Lung (tissue), 12 donors: Measurements from ENCODE around the gene MRGPRF. TPM values are rescaled to one million over a fixed set of nuclear protein-coding genes. Genes with fewer than 3 reads are reported as not detected.

Experiments used
- ATAC-seq: fragments of 200-7000 bp; cut with Tn5 transposase; one replicate; pipeline ENCODE4 v1.9.1; 2020; ENCODE audit warnings: moderate number of reproducible peaks; ENCODE audit not compliant: insufficient read depth, low FRiP score
- DNase-seq, 3 donors: peaks; one replicate each; pipeline ENCODE4 v3.0.0-alpha.2; 2013 to 2017
- H3K27ac ChIP-seq, 2 donors: one replicate each; pipeline ENCODE4 v1.5.1; 2013; ENCODE audit warnings: mild to moderate bottlenecking in 2 of 2, moderate library complexity in 2 of 2, control low read depth in 1 of 2, inconsistent platforms in 1 of 2, low read depth in 1 of 2, low read length in 1 of 2
- H3K27me3 ChIP-seq, 3 donors: one replicate each; pipeline ENCODE4 v1.5.1; 2013; ENCODE audit warnings: low read length in 2 of 3; ENCODE audit not compliant: control insufficient read depth in 3 of 3, insufficient read depth in 3 of 3
- H3K36me3 ChIP-seq, 4 donors: one replicate each; pipeline ENCODE4 v1.5.1; 2013; ENCODE audit warnings: low read length in 4 of 4, mild to moderate bottlenecking in 1 of 4, moderate library complexity in 1 of 4; ENCODE audit not compliant: control insufficient read depth in 4 of 4, insufficient read depth in 4 of 4
- H3K4me1 ChIP-seq, 5 donors: one replicate each; pipeline ENCODE4 v1.5.1; 2013; ENCODE audit warnings: low read length in 5 of 5, mild to moderate bottlenecking in 2 of 5, moderate library complexity in 1 of 5; ENCODE audit not compliant: control insufficient read depth in 5 of 5, insufficient read depth in 5 of 5
- H3K4me3 ChIP-seq: one replicate; pipeline ENCODE4 v1.5.1; 2013; ENCODE audit warnings: mild to moderate bottlenecking, control low read depth, moderate library complexity
- H3K9ac ChIP-seq, 2 donors: one replicate each; pipeline ENCODE4 v1.5.1; 2013; ENCODE audit warnings: low read length in 2 of 2, control low read depth in 1 of 2; ENCODE audit not compliant: insufficient read depth in 1 of 2
- H3K9me3 ChIP-seq, 4 donors: one replicate each; pipeline ENCODE4 v1.5.1; 2013; ENCODE audit warnings: low read length in 3 of 4, mild to moderate bottlenecking in 1 of 4, moderate library complexity in 1 of 4; ENCODE audit not compliant: control insufficient read depth in 4 of 4, insufficient read depth in 3 of 4
- WGBS, 2 donors: extraction: QIAGEN DNeasy Blood & Tissue Kit; methylation state at CpG; one replicate each; pipeline ENCODE4 v1.1.7; 2013; 5-methylcytosine and 5-hydroxymethylcytosine counted together
- polyA plus RNA-seq, 2 donors: library from polyadenylated mRNA; stranded (reverse); fragments of 200-250 nt; gene quantifications; one replicate each; pipeline ENCODE4 v1.2.1, GENCODE V29; 2013
- total RNA-seq, 2 donors: library from RNA; depleted of rRNA in 1 of 2; stranded (reverse); fragments of >200 nt in 1 of 2; gene quantifications; one replicate each; pipeline ENCODE4 v1.2.1, GENCODE V29; 2014 to 2021
- TF ChIP-seq, protein P1 (sequence below): IDR thresholded peaks from 2 replicates; pipeline ENCODE4 v1.5.1; 2012; ENCODE audit warnings: mild to moderate bottlenecking; ENCODE audit errors: control extremely low read depth, extremely low read depth
- donor health status: control.
- donor health status: control.
- donor health status: Bipolar disorder and iron deficiency.
- donor health status: healthy.
- donor health status: DM: yes; HTN: yes; CAD: no.

MRGPRF gene
- total and polyA plus RNA-seq, 4 donors, result 9.2 to 16.8 (median 12.2) TPM

GRCh38 chr11:69014084-69014851 is 1.2 kb upstream of the MRGPRF start:
- TF ChIP-seq, protein P1, sequence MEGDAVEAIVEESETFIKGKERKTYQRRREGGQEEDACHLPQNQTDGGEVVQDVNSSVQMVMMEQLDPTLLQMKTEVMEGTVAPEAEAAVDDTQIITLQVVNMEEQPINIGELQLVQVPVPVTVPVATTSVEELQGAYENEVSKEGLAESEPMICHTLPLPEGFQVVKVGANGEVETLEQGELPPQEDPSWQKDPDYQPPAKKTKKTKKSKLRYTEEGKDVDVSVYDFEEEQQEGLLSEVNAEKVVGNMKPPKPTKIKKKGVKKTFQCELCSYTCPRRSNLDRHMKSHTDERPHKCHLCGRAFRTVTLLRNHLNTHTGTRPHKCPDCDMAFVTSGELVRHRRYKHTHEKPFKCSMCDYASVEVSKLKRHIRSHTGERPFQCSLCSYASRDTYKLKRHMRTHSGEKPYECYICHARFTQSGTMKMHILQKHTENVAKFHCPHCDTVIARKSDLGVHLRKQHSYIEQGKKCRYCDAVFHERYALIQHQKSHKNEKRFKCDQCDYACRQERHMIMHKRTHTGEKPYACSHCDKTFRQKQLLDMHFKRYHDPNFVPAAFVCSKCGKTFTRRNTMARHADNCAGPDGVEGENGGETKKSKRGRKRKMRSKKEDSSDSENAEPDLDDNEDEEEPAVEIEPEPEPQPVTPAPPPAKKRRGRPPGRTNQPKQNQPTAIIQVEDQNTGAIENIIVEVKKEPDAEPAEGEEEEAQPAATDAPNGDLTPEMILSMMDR, result no peak
- no peaks in the 10 kb centered on the region for H3K27me3 ChIP-seq
- WGBS, 2 donors, result 35 to 40% methylated on average over 28 of the region's 28 CpGs
- H3K36me3 ChIP-seq, result no peaks in the 10 kb centered on the region
- peaks cover 0 to 57% (median 18%) of the 10 kb centered on the region in 5 donors for H3K4me1 ChIP-seq
- H3K27ac ChIP-seq, result peak overlapping the region in 1 of 2 donors; percentile 13
- peaks cover 0 to 4% (median 0%) of the 10 kb centered on the region in 4 donors for H3K9me3 ChIP-seq
- H3K9ac ChIP-seq, result peak overlapping the region in 1 of 2 donors; percentile 56
- no peak overlapping the region for H3K4me3 ChIP-seq
- ATAC-seq (no peak), DNase-seq (peak; percentile 92 to 95 (median 94))

GRCh38 chr11:69012092-69013008 is 696 bp downstream of the MRGPRF start:
- ATAC-seq (no peak), DNase-seq (peak in 2 of 3 donors; percentile 23 to 27)
- Histone ChIP-seq H3K27ac (peak overlapping the region in 1 of 2 donors; percentile 62), H3K4me1 (peaks cover 0 to 71% (median 18%) of the 10 kb centered on the region in 5 donors), H3K4me3 (peak overlapping the region; percentile 25), H3K36me3 (no peaks in the 10 kb centered on the region), H3K9ac (no peak overlapping the region), H3K27me3 (no peaks in the 10 kb centered on the region), H3K9me3 (peaks cover 0 to 4% (median 0%) of the 10 kb centered on the region in 4 donors)
- TF ChIP-seq, protein P1, result no peak
- 35 to 44% methylated on average over 21 of the region's 21 CpGs for WGBS, 2 donors

DNA sequence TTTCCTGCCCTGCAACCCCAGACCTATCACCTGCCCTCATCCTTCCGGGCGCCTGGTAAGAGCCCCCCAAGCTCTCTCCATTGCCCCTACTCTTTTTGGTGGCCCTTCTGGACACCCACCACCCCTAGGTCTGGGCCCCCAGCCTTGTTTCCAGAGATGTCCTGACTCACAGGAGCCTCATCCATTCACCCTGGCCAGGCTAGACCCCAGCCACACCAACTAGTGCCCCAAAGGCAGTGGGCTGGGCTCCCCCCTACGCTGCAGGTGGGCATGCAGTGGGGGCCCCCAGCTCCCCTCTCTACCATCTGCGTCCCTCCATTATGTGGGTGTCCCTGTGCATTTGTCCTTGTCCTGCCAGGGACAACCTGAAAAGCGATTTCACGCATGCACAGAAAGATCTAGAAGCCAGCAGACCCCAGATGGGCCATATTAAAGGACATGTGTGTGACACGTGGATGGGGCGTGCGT is 1.4 kb downstream of the MRGPRF start:
- peak overlapping the region in 1 of 2 donors; percentile 61 for H3K27ac ChIP-seq
- TF ChIP-seq, protein P1, result no peak
- 71 to 76% methylated on average over 9 of the region's 9 CpGs for WGBS, 2 donors
- DNase-seq (no peak), ATAC-seq (no peak)
- H3K9me3 ChIP-seq, result peaks cover 0 to 4% (median 0%) of the 10 kb centered on the region in 4 donors
- H3K36me3 ChIP-seq, result peaks cover 0 to 2% (median 0%) of the 10 kb centered on the region in 4 donors
- H3K4me3 ChIP-seq, result peak overlapping the region; percentile 20
- H3K9ac ChIP-seq, result peak overlapping the region in 1 of 2 donors; percentile 53
- H3K27me3 ChIP-seq, result no peaks in the 10 kb centered on the region
- H3K4me1 ChIP-seq, result peaks cover 0 to 72% (median 18%) of the 10 kb centered on the region in 5 donors
